Measurements from ENCODE around the gene DOCK2. TPM values are rescaled to one million over a fixed set of nuclear protein-coding genes. Genes with fewer than 3 reads are reported as not detected.

DOCK2 gene
- total RNA-seq, 1 experiment from 2014 or later, result 4.6 TPM

DNA sequence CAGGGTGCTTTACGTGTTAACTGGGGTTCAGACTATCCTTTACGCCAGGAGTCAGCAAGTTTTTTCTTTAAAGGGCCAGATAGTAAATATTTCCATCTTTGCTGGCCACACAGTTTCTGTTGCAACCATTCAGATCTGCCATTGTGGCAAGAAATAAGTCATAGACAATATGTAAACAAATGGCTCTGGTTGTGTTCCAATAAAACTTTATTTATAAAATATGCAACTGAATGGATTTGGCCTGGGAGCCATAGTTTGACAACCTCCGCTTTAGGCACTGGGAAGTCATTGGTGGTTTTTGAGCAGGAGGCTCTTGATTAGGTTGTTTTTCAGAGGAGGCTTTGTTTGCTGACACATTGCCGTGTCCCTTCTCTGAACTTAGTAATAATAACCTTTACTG lies 252.5 kb downstream of the DOCK2 start:
- Mint-ChIP-seq H3K4me3 (no peak overlapping the region), H3K27me3 (ENCODE audit: low read depth) (no peaks in the 10 kb centered on the region), H3K9me3 (no peaks in the 10 kb centered on the region), H3K36me3 (no peaks in the 10 kb centered on the region), H3K4me1 (no peaks in the 10 kb centered on the region), H3K27ac (no peak overlapping the region)
- ChIA-PET POLR2A (no interaction called here), CTCF (no interaction called here)
- DNase-seq (ENCODE audit: low spot score), result no peak
- ATAC-seq, result no peak
- TF ChIP-seq, protein P1, sequence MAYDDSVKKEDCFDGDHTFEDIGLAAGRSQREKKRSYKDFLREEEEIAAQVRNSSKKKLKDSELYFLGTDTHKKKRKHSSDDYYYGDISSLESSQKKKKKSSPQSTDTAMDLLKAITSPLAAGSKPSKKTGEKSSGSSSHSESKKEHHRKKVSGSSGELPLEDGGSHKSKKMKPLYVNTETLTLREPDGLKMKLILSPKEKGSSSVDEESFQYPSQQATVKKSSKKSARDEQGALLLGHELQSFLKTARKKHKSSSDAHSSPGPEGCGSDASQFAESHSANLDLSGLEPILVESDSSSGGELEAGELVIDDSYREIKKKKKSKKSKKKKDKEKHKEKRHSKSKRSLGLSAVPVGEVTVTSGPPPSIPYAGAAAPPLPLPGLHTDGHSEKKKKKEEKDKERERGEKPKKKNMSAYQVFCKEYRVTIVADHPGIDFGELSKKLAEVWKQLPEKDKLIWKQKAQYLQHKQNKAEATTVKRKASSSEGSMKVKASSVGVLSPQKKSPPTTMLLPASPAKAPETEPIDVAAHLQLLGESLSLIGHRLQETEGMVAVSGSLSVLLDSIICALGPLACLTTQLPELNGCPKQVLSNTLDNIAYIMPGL (CRISPR knock-in tag; IDR thresholded peaks at IDR 0.05), result no peak
- TF ChIP-seq ELF4 (CRISPR knock-in tag; IDR thresholded peaks at IDR 0.05; ENCODE audit: low read depth), result no peak
- no peak for TF ChIP-seq ZNF121 (CRISPR knock-in tag; IDR thresholded peaks at IDR 0.05)

DNA sequence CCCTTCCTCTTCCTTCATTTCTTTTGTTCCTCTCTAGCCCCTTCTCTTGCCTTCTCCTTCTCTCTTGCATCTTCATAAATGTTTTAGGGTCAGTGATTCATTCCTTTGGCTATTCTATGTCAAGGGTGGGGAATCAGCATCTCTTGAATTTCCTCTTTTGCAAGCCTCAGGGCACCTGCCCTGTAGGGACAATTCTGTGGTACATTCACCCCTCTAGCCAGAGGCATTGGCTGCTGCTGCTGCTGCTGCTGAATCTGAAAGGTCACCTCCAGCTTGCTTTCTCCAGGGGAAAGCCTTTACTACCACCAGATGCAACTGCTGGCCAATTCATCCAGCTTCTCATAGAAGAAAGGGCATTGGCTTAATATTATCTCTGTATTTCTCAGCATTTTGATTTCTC lies 255.9 kb downstream of the DOCK2 start:
- no peak overlapping the region for H3K4me3 Mint-ChIP-seq

More for the DNA sequence above, 255.9 kb downstream of the DOCK2 start:
- Mint-ChIP-seq H3K4me1 (no peaks in the 10 kb centered on the region; the same call in 1 of the 2 replicates), H3K36me3 (no peaks in the 10 kb centered on the region), H3K9me3 (no peaks in the 10 kb centered on the region), H3K27me3 (ENCODE audit: low read depth) (no peaks in the 10 kb centered on the region), H3K27ac (no peak overlapping the region)
- ATAC-seq, result no peak
- TF ChIP-seq, protein P2, sequence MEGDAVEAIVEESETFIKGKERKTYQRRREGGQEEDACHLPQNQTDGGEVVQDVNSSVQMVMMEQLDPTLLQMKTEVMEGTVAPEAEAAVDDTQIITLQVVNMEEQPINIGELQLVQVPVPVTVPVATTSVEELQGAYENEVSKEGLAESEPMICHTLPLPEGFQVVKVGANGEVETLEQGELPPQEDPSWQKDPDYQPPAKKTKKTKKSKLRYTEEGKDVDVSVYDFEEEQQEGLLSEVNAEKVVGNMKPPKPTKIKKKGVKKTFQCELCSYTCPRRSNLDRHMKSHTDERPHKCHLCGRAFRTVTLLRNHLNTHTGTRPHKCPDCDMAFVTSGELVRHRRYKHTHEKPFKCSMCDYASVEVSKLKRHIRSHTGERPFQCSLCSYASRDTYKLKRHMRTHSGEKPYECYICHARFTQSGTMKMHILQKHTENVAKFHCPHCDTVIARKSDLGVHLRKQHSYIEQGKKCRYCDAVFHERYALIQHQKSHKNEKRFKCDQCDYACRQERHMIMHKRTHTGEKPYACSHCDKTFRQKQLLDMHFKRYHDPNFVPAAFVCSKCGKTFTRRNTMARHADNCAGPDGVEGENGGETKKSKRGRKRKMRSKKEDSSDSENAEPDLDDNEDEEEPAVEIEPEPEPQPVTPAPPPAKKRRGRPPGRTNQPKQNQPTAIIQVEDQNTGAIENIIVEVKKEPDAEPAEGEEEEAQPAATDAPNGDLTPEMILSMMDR (IDR thresholded peaks at IDR 0.05), result no peak
- TF ChIP-seq, protein P3, sequence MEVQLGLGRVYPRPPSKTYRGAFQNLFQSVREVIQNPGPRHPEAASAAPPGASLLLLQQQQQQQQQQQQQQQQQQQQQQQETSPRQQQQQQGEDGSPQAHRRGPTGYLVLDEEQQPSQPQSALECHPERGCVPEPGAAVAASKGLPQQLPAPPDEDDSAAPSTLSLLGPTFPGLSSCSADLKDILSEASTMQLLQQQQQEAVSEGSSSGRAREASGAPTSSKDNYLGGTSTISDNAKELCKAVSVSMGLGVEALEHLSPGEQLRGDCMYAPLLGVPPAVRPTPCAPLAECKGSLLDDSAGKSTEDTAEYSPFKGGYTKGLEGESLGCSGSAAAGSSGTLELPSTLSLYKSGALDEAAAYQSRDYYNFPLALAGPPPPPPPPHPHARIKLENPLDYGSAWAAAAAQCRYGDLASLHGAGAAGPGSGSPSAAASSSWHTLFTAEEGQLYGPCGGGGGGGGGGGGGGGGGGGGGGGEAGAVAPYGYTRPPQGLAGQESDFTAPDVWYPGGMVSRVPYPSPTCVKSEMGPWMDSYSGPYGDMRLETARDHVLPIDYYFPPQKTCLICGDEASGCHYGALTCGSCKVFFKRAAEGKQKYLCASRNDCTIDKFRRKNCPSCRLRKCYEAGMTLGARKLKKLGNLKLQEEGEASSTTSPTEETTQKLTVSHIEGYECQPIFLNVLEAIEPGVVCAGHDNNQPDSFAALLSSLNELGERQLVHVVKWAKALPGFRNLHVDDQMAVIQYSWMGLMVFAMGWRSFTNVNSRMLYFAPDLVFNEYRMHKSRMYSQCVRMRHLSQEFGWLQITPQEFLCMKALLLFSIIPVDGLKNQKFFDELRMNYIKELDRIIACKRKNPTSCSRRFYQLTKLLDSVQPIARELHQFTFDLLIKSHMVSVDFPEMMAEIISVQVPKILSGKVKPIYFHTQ (CRISPR knock-in tag; IDR thresholded peaks at IDR 0.05), result no peak
- TF ChIP-seq SMAD3 (CRISPR knock-in tag; IDR thresholded peaks at IDR 0.05; ENCODE audit: borderline replicate concordance), result no peak
- no peak for TF ChIP-seq OVOL2 (CRISPR knock-in tag; IDR thresholded peaks at IDR 0.05; ENCODE audit: borderline replicate concordance)
- TF ChIP-seq, protein P4, sequence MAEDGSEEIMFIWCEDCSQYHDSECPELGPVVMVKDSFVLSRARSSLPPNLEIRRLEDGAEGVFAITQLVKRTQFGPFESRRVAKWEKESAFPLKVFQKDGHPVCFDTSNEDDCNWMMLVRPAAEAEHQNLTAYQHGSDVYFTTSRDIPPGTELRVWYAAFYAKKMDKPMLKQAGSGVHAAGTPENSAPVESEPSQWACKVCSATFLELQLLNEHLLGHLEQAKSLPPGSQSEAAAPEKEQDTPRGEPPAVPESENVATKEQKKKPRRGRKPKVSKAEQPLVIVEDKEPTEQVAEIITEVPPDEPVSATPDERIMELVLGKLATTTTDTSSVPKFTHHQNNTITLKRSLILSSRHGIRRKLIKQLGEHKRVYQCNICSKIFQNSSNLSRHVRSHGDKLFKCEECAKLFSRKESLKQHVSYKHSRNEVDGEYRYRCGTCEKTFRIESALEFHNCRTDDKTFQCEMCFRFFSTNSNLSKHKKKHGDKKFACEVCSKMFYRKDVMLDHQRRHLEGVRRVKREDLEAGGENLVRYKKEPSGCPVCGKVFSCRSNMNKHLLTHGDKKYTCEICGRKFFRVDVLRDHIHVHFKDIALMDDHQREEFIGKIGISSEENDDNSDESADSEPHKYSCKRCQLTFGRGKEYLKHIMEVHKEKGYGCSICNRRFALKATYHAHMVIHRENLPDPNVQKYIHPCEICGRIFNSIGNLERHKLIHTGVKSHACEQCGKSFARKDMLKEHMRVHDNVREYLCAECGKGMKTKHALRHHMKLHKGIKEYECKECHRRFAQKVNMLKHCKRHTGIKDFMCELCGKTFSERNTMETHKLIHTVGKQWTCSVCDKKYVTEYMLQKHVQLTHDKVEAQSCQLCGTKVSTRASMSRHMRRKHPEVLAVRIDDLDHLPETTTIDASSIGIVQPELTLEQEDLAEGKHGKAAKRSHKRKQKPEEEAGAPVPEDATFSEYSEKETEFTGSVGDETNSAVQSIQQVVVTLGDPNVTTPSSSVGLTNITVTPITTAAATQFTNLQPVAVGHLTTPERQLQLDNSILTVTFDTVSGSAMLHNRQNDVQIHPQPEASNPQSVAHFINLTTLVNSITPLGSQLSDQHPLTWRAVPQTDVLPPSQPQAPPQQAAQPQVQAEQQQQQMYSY (CRISPR knock-in tag; IDR thresholded peaks at IDR 0.05), result no peak
- no peak for TF ChIP-seq IRF2 (CRISPR knock-in tag; IDR thresholded peaks at IDR 0.05; ENCODE audit: borderline replicate concordance, low read depth)
- TF ChIP-seq, protein P5, sequence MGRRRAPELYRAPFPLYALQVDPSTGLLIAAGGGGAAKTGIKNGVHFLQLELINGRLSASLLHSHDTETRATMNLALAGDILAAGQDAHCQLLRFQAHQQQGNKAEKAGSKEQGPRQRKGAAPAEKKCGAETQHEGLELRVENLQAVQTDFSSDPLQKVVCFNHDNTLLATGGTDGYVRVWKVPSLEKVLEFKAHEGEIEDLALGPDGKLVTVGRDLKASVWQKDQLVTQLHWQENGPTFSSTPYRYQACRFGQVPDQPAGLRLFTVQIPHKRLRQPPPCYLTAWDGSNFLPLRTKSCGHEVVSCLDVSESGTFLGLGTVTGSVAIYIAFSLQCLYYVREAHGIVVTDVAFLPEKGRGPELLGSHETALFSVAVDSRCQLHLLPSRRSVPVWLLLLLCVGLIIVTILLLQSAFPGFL (CRISPR knock-in tag; IDR thresholded peaks at IDR 0.05; ENCODE audit: borderline replicate concordance), result no peak
- no peak for TF ChIP-seq ZNF263 (CRISPR knock-in tag; IDR thresholded peaks at IDR 0.05; ENCODE audit: low read depth)
- POLR2A ChIA-PET, result no interaction called here
- CTCF ChIA-PET, result no interaction called here
- no peak for DNase-seq (ENCODE audit: low spot score)

Data from WTC11 (cell line).